NCI-H2081 treated with DMSO at 0.1 percent for 48 hours (cell line): ENCODE results near the gene PCNT.
"Not testable (repeated sequence)": the region's sequence is repeated elsewhere in the genome, so short reads cannot be mapped to it uniquely, and the experiment has no call there.

Source experiments
- DNase-seq: peaks from one replicate; lab custom pipeline; 2025; lab: John Stamatoyannopoulos, UW

The PCNT gene

GRCh38 chr21:46385846-46386733 lies 62.1 kb downstream of the PCNT start:
- no peak for DNase-seq

DNA sequence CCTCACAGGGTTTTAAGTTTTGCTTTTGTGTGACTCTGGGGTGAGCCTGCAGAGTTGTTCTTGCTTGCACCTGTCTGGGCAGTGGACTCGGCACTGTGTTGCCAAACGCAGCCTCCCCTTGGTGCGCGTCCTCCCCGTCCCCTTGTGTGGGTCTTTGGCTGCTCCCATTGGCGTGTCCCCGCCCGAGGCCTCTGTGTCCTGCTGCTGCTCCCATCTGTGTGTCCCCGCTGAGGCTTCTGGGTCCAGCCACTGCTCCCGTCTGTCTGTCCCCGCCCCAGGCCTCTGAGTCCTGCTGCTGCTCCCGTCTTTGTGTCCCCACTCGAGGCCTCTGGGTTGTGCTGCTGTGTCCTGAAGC lies 62.8 kb downstream of the PCNT start:
- DNase-seq, result no peak

GRCh38 chr21:46388206-46388880 lies 64.4 kb downstream of the PCNT start:
- no peak for DNase-seq

- DNase-seq, result no peak
These were observed 64.9 kb downstream of the PCNT start for GRCh38 chr21:46388896-46389295.

- no peak for DNase-seq
These were observed 66.9 kb downstream of the PCNT start for GRCh38 chr21:46390603-46391545.

GRCh38 chr21:46391773-46392172 lies 67.8 kb downstream of the PCNT start:
- no peak for DNase-seq

- no peak for DNase-seq
These were observed 69.0 kb downstream of the PCNT start for GRCh38 chr21:46392921-46393320.

DNA sequence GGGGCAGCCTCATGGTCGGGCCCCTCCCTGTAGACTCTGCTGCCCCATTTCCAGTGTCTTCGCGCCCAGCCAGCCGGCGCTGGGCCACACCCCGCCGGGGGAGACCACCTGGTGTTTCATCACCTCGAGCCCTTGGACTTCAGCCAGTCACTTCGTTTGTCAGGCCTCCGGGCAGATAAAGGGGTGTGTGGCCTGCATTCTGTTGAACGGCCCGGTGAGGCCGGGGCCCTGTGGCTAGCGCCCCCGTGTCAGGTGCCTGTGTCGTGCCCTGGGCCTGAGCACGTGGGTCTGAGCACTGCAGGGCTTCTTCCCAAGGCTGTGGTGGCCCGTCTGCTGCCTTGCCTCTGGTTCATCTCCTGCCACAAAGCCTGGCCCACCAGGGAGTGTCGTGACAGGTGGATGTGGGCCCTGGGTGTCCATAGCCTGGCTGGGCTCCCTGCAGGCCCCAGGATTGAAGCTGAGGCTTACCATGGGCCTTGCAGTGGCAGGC lies 69.5 kb downstream of the PCNT start:
- DNase-seq, result no peak

DNA sequence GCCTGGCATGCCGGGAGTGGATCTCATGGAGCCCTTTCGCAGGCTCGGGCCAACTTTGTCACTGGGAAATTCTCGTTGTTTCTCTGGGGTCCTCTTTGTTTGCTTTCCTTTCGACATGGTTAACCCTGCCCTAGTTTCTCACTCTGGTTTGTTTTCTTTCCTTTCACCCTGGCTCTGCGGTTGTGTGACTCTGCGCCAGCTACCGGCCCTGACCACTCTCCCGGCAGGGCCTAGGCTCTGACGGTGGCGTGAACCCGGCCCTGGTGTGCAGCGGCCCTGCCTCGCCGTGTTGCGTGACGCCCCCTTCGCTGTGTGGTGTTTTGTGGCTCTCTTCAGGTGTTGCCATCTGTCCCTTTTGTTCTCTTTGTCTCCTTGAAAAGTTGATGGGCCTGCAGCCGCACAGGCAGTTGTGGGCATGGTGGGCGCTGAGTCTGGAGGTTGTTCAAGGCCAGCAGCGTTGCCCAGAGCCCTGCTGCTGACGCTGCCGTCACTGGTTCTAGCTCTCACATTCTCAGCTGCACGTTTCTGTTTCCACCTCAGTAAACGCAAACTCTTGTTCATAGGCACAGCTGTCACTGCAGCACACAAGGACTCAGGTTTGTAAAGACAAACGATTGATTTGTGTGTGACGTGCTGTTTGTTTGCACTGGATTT lies 70.1 kb downstream of the PCNT start:
- DNase-seq, result no peak

DNA sequence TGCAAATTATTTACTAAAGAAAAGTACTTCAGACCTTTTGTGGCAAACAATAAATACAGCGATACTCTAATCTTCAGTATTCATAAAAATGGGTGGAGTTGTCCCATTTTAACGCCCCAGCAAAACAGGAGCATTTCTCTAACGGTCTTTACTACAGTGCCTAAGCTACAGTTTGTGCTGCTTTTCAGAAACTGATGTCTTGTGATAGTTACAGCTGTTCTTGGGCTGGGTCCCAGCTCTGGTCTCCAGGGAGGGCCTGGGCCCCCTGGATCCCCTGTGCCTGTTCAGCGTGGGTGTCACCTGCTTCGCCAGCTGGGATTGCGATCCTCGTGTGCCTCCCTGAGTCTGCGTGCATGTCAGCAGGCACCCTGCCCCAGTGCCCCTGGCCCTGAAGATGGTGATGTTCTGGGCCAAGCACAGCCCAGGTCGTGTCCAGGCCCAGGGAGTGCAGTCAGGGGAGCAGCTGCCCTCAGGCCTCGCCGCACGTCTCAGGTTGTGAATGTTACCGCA lies 70.7 kb downstream of the PCNT start:
- DNase-seq, result no peak

DNA sequence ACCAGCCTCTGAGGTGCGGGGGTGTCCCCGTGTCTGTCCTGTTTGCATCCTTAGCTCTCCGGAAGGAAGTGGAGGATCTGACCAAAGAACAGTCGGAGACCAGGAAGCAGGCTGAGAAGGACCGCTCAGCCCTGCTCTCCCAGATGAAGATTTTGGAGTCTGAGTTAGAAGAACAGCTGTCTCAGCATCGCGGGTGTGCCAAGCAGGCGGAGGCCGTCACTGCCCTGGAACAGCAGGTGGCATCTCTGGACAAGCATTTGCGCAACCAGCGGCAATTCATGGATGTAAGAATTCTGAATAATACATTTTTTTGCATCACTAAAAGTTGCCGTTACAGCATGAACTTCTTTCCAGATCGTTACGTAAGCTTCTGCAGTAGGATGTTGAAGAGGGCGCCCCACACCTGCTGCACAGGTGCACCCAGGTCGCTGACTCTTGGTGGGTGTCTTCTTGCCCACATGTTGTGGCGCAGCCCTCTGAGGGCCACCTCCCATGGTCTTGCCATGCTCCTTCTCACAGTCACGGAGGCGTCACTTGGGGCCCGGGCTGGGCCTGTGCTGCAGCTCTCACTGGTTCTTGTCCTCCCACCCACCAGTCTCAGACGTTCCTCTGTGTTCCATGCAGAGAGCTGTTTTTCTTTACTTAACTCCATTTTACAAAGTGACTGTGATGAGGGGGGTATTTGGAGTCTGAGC lies 73.4 kb downstream of the PCNT start:
- no peak for DNase-seq

DNA sequence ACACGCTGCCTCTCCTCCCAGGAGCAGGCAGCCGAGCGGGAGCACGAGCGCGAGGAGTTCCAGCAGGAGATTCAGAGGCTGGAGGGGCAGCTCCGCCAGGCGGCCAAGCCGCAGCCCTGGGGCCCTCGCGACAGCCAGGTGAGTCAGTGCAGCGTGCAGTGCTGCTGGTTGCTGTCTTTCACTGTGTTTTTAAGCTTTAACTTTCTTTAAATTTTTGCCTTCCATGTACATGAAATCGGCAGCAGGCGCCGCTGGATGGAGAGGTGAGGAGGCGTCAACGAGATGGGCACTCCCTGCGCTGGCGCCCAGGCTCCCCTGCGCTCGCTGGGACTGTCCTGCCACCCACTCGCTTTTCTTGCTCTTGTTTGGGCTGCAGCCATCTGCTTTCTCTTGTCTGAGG lies 74.0 kb downstream of the PCNT start:
- DNase-seq, result no peak

DNA sequence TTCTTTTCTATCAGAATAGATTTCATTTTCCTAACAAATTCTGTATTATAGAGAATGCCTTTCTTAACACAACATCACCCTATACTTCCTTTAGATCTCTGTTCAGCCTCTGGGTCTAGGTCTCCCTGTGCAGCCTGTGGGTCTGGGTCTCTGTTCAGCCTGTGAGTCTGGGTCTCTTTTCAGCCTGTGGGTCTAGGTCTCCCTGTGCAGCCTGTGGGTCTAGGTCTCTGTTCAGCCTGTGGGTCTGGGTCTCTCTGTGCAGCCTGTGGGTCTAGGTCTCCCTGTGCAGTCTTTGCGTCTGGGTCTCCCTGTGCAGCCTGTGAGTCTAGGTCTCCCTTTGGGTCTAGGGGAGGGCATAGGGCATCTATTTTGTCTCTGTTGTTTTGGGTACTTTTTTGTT lies 75.2 kb downstream of the PCNT start:
- DNase-seq, result no peak

- DNase-seq, result no peak
These were observed 75.7 kb downstream of the PCNT start for GRCh38 chr21:46399686-46400085.

DNA sequence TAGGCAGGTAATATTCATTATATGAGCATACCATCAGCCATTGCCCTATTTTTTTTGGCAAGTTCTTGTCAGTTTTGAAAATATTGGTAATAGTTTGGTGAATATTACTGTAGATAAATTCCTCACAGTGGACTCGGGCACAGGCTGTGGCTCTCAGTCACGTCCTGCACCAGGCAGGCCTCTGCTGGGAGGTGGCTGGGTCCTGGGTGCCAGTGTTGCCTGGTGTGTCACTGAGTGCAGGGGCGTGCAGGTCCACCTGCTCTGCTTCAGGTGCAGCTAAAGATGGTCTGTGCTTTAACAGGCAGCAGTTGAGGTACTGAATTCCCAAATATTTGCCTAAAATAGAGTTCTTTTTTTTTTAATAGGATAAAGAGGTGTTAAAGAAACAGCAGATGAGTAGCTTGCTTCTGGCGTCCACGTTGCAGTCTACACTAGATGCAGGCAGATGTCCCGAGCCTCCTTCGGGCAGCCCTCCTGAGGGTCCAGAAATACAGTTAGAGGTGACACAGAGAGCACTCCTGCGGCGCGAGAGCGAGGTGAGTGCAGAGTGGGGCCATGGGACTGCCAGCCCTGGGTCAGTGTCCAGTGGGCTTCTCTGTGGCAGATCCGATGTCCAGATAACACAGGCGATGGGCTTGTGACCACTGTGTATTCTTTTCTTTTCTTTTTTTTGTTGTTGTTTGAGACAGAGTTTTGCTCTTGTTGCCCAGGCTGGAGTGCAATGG lies 77.4 kb downstream of the PCNT start:
- no peak for DNase-seq

DNA sequence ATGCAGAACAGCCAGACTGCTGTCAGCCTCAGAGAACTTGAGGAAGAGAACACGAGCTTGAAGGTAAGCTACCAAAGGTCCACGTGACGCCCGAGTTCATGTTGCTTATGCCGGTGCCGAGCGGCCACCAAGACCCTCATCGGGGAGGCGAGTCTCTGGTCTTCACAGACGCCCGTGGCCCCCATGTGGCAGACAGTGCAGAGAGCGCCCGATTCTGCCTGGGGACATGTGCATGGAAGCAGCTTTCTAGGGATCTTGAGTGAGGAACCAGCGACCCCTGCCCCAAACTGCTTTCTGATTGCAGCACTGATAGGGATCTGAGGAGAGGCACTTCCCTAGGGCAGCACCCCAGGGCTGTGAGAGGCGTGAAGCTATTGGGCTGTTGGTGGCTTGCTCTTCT lies 78.5 kb downstream of the PCNT start:
- DNase-seq, result no peak

- not testable (repeated sequence) for DNase-seq
These were observed 79.4 kb downstream of the PCNT start for GRCh38 chr21:46403234-46403811.

- DNase-seq, result no peak
These were observed 80.3 kb downstream of the PCNT start for GRCh38 chr21:46404306-46404705.

DNA sequence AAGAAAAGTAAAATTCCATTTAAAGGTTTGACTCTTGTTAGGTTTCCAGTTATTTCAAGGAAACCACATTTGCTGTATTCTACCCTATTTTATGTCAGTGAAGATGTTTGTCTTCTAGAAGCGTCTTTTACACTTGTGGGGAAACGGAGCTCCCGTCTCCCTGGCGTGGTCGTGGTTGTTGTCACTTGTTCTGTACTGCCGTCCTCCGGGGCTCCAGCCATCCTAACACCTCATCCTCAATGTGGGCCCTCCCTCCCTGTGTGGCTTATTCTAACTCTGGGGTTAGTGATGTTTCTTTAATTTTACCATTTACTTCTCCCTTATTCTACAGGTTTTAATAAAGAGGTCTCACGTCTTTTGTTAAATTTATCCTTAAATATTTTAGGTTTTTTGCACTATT lies 82.0 kb downstream of the PCNT start:
- no peak for DNase-seq
